HG02610 (cell line): ENCODE data around the gene NUBPL.
"Not testable (repeated sequence)": the region's sequence is repeated elsewhere in the genome, so short reads cannot be mapped to it uniquely, and the experiment has no call there.

Source experiments
- ATAC-seq: cut with Tn5 transposase; IDR thresholded peaks from one replicate; pipeline ENCODE4 v1.9.1; 2021; ENCODE audit warnings: mild to moderate bottlenecking, moderate library complexity; ENCODE audit not compliant: unreplicated experiment

The NUBPL gene

DNA sequence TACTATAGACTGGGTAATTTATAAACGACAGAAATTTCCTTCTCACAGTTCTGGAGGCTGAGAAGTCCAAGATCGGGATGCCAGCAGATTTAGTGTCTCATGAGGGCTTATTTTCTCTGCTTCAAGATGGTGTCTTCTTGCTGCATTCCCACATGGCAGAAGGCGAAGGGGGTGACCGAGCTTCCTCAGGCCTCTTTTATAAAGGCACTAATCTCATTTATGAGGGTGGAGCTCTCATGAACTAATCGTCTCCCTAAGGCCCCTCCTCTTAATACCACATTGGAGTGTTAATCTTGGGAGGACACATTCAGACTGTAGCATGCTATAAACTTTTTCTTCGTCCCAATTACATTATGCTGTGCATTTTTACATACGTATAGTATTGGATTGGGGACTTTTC is 315.5 kb downstream of the NUBPL start:
- ATAC-seq: no peak

GRCh38 chr14:31877255-31877798 is 316.1 kb downstream of the NUBPL start:
- ATAC-seq: no peak

DNA sequence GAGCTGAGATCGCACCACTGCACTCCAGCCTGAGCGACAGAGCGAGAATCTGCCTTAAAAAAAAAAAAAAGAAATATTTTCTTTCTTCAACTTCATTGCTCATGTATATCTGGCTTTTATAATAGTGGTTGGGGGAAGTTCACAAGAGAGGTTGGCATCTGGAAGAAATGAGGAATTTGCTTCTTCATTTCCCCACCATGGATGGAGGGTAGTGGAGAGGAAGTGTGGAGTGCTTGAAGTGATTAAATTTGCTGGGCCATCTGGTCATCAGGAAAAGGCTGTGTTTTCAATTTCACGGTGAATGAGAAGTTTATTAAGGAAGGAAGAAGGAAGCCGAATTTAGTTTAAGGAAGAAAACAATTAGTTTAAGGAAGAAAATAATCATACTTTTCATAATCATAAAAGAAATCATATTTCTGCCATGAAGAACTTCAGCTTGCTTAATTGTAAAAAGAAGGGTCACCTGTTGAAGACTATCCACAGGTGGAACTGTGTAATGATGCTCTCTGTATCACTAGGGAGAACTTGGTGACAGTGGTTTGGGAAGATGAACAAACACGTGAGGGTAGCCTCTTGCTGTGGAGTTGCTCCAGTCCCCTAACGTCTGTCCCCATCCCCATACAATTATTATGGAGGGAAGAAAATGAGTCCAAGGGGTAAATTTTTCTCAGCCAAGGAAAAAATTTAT is 318.6 kb downstream of the NUBPL start:
- ATAC-seq: no peak

GRCh38 chr14:31880935-31881334 is 319.7 kb downstream of the NUBPL start:
- ATAC-seq: no peak

- ATAC-seq: no peak
These were observed 320.5 kb downstream of the NUBPL start for GRCh38 chr14:31881531-31882310.

- ATAC-seq: no peak
These were observed 323.0 kb downstream of the NUBPL start for GRCh38 chr14:31884238-31884637.

DNA sequence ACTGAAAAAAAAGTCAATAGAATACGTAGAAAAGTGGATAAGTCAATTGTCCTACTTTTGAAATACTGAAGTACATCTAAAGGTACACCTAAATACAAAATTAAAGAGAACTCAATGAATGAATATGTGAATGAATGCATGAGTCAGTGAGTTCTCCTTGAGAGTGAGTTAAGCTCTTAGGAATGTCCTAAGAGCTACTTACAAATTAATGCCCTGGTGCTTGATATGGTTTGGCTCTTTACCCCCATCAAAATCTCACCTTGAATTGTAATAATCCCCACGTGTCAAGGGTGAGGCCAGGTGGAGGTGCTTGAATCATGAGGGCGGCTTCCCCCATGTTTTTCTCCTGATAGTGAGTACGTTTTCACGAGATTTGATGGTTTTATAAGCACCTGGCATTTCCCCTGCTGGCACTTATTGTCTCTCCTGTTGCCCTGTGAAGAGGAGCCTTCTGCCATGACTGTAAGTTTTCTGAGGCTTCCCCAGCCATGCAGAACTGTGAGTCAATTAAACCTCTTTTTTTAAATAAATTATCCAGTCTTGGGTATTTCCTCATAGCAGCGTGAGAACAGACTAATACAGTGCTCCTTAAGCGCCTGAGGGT is 323.7 kb downstream of the NUBPL start:
- ATAC-seq: no peak

DNA sequence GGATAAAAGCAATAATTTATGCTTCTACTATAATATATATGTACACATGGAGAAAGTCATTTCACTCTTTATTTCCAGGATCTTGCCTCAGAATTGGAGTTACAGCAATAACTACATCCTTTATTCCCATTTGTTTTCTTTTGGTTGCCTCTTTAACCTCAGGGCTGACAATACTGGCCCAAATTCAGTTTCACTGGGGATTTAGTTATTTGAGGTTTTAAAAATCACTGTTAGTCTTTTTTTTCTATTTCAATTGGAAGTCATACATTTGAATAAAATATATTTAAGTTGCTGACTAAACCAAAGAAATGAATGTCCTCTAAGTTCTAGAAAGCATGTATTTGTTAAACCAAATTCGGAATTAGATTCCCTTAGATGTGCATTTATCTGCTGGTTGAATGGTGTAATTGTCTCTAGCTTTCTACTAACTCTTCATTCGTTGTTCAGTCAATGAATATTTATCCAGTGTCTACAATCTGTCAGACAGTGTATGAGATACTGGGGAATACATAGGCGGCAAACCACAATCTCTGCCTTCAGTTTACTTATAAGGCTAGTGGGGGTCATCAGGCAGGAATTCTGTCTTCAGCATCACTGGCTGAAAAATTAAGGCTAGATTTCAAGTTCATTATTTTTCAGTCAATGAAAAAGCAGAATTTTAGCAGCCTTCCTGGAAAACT is 325.1 kb downstream of the NUBPL start:
- no peak for ATAC-seq

DNA sequence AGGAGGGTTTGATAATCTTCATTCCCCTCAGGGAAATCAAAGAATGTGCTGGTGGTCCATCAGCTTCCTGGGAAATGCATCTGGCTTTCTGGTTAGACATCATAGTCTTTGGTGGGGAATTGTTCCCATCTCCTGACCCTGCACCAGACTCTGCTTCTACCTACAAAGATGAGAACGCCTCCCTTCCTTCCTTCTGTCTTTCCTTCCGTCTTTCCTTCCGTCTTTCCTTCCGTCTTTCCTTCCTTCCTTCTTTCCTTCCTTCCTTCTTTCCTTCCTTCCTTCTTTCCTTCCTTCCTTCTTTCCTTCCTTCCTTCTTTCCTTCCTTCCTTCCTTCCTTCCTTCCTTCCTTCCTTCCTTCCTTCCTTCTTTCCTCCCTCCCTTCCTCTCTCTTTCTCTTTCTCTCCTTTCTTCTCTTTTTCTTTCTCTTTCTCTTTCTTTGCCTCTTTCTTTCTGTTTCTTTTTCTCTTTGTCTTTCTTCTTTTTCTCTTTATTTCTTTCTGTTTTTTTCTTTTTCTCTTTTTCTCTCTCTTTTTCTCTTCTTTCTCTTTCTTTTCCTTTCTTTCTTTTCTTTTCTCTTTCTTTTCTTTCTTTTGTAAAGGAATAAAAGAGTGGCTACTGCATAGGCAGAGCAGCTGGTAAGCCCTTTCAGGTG is 326.9 kb downstream of the NUBPL start:
- ATAC-seq: no peak

- ATAC-seq: no peak
These were observed 328.1 kb downstream of the NUBPL start for GRCh38 chr14:31889297-31889696.

DNA sequence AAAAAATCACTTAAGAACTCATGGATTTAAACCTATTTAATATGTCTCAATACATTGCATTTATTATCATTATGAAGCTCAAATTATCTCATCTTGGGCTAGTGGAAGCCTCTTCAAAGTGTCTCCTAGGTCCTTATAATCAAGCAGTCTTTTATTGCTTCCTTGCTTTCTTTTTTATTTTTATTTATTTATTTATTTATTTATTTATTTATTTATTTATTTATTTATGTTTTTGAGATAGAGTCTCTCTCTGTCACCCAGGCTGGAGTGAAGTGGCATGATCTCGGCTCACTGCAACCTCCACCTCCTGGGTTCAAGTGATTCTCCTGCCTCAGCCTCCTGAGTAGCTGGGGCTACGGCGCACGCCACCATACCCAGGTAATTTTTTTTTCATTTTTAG is 329.0 kb downstream of the NUBPL start:
- ATAC-seq: not testable (repeated sequence)

- ATAC-seq: no peak
These were observed 332.1 kb downstream of the NUBPL start for GRCh38 chr14:31893221-31893757.

DNA sequence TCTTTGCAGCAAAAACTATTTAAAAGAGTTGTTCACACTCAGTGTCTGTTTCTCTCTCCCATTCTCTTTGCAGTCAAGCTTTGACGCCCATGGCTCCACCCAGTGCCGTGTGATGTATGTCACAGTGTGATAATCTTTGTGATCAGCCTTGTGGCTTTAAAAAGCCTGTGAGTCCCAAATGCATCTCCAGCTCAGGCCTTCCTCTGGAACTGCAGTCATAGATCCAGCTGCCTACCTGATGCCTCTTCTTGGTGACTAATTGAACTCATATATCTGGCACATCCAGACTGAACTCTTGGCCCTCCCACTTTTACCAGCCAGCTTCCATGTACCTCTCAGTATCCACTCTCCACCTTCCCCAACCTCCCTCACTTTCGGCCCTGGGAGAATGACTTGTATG is 333.1 kb downstream of the NUBPL start:
- no peak for ATAC-seq

- no peak for ATAC-seq
These were observed 334.0 kb downstream of the NUBPL start for GRCh38 chr14:31895206-31895605.

GRCh38 chr14:31895646-31896045 is 334.4 kb downstream of the NUBPL start:
- no peak for ATAC-seq

DNA sequence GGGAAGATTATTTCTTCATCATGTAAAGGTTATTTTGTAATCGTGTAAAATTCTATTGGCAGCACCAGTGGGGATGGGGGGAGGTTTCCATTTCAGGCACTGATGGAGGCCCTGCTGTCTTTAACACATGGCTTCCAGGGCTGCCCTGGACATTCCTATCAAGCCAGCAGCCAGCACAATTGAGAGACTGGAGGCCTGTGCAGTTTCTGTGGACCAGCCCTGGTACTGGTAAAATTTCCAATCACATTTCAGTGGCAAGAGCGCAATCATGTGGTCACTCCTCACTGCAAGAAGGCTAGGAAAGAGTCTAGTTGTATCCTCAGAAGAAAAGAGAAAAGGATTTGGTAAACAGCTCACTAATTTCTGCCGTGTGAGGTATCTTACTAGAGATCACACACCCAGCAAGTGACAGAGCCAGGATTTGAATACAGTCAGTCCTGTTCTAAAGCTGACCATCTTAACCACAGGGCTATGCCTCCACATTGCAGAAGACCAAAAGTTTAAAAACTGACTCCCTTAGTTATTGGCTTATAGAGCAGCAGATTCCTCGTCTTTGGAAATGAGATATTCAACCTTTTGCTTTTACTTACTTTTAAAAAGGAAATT is 336.5 kb downstream of the NUBPL start:
- ATAC-seq: no peak

DNA sequence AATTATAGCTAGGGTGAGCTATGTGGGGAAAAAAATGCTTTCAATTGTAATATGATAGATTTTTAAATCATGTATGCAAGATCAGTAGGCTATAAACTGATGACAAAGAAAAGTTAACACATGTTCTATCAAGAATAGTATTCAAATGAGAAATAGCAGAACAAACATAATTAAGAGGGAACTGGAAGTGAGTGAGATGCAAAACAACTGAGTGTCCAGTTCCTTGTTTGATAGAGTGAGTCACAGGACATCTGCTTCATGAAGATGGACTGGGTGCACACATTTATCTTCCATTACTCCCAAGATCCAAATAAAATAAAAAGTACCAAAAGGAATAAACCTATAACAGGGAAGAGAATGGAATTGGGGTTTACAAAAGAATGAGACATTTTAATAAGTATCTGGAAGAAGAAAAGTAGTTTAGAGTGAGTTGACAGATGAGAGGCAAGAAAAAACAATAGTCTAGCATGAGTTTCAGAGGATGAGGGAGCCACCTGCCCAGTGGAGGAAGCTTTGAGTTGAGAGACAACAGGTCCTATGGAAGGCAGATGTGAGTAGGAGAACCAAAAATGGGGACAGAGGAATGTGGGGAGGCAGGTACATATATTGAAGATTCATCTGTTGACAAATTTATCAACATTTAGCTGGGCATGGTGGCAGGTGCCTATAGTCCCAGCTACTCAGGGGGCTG is 337.8 kb downstream of the NUBPL start:
- ATAC-seq: no peak

DNA sequence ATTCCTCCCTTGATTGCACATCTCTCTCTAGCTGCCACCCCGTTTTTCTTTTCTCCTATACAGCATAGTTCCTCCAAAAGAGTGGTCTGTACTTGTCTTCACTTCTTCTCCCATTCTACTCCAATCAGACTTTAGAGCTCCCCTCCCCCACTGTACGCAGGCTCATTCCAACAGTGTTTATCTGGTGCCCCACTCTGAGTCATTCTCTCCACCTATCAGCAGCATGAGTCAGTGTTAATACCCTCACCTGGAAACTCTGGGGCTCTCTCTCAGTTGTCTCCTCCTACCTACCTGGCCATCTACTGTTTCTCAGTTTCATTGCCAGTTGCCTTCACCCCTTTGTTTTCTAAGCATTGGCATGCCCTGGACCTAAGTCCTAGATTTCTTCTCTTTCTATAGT is 340.8 kb downstream of the NUBPL start:
- no peak for ATAC-seq

- ATAC-seq: no peak
These were observed 341.9 kb downstream of the NUBPL start for GRCh38 chr14:31902945-31903646.
